PFSK-1 (cell line): ENCODE measurements around the gene NXN.

ENCODE experiments used
- FOXP2 ChIP-seq: optimal IDR thresholded peaks from 2 replicates; pipeline ENCODE3; 2011; ENCODE audit warnings: borderline replicate concordance, control low read depth, inconsistent platforms; ENCODE audit not compliant: insufficient read depth; ENCODE audit errors: extremely low read length, extremely low read depth
- POLR2AphosphoS5 ChIP-seq: IDR thresholded peaks from 2 replicates; pipeline ENCODE4 v1.6.1; 2012; ENCODE audit warnings: low read depth, mild to moderate bottlenecking, control low read depth, low read length, moderate library complexity
- SIN3A ChIP-seq: IDR thresholded peaks from 2 replicates; pipeline ENCODE4 v1.6.1; 2012; ENCODE audit warnings: mild to moderate bottlenecking, low read length, moderate library complexity, borderline replicate concordance; ENCODE audit not compliant: insufficient read depth
- TAF1 ChIP-seq: IDR thresholded peaks from 2 replicates; pipeline ENCODE4 v1.6.1; 2012; ENCODE audit warnings: low read length, control low read depth, borderline replicate concordance; ENCODE audit not compliant: insufficient read depth
- TF ChIP-seq, protein P1 (sequence below), 2 experiments: IDR thresholded peaks; 2 replicates each; pipeline versions ENCODE4 v1.6.1 to v1.8.0; 2011 to 2012; ENCODE audit warnings: low read depth in 2 of 2, low read length in 2 of 2, control low read depth in 1 of 2, inconsistent platforms in 1 of 2, mild to moderate bottlenecking in 1 of 2, moderate library complexity in 1 of 2; ENCODE audit not compliant: insufficient read depth in 1 of 2

Gene NXN

DNA sequence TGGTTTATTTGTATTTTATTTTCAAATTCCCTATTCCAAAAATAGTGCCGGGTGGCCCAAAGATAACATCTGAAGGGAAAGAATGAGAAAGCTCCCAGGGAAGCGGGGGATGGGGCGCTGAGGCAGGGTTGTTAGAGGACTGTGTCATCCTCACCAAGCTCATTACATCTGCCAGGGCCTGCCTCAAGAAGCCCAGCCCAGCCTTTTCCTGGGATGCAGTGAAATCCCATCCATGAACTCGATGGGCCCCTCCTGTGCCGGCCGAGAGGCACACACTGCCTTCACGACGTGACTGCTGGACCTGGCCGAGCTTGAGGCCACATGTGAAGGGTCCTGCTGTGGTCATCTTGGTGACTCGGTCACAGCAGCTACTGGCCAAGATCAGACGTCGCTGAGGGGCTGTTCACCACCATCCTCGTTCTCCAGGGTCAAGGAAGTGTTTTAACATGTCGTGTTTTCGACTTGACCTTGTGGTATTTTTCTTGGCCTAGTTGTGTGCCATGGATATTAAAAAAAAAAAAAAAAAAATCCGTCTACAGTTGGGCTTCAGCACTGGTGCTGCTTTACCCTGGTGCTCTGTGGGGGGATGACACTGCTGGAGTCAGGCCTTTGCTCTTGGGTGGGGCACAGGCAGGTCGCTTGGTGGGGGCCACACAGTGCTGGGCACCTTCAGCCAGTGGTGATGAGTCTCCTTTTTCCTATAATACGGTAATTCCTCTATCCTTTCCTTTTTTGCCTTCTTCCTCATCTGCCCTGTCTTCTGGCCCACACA is 22.2 kb upstream of the NXN start:
- TF ChIP-seq FOXP2 (no peak), TAF1 (peak; percentile 33; the same call in 1 of the 2 replicates), POLR2AphosphoS5 (no peak)
- TF ChIP-seq, protein P1, sequence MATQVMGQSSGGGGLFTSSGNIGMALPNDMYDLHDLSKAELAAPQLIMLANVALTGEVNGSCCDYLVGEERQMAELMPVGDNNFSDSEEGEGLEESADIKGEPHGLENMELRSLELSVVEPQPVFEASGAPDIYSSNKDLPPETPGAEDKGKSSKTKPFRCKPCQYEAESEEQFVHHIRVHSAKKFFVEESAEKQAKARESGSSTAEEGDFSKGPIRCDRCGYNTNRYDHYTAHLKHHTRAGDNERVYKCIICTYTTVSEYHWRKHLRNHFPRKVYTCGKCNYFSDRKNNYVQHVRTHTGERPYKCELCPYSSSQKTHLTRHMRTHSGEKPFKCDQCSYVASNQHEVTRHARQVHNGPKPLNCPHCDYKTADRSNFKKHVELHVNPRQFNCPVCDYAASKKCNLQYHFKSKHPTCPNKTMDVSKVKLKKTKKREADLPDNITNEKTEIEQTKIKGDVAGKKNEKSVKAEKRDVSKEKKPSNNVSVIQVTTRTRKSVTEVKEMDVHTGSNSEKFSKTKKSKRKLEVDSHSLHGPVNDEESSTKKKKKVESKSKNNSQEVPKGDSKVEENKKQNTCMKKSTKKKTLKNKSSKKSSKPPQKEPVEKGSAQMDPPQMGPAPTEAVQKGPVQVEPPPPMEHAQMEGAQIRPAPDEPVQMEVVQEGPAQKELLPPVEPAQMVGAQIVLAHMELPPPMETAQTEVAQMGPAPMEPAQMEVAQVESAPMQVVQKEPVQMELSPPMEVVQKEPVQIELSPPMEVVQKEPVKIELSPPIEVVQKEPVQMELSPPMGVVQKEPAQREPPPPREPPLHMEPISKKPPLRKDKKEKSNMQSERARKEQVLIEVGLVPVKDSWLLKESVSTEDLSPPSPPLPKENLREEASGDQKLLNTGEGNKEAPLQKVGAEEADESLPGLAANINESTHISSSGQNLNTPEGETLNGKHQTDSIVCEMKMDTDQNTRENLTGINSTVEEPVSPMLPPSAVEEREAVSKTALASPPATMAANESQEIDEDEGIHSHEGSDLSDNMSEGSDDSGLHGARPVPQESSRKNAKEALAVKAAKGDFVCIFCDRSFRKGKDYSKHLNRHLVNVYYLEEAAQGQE (IDR thresholded peaks at IDR 0.05; ENCODE audit: insufficient read depth in 1 of 2, low read depth in 2 of 2, low read length in 2 of 2): no peak

DNA sequence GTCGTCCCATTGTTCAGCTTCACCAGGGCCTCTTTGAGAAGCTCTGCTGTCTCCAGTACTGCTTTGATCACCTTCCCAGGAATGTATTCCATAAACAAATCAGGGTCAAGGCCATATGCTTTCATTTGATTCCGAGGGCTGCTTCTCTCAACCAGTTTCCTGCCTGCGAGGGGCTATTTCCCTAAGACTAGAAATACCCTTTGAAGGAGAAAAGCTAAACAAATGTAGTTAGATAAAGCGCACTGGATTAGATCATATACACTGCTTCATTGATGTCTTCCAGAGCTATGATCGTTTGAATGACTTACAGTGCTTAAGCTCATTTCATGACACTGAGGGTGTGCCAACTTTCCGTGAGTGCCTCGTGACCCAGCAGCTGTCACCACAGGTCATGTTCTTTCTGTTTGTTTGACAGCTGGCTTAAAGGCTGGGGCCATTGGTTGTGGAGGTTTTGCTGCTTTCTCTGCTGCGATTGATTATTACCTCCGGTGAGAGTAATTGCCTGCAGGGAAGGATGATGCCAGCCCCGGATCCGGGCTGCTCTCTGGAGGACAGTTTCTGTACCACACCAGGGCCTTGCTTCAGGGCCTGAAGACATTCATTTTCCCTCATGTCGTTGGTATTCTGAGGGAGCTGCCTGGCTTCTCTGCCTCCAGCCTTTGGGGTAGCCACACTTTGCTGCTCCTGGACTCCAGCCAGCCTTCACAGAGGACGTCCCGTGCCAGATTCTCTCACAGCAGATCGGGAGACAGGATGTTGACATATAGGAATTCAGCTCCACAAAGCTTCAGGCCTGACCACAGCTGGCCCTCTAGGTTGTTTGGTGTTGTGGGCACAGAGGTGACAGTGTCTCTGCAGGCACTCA is 21.3 kb upstream of the NXN start:
- TF ChIP-seq FOXP2 (peak; percentile 56), SIN3A (peak; percentile 17; the same call in 1 of the 2 replicates)
- TF ChIP-seq, protein P1 (IDR thresholded peaks at IDR 0.05; ENCODE audit: insufficient read depth in 1 of 2, low read depth in 2 of 2, low read length in 2 of 2): no peak

DNA sequence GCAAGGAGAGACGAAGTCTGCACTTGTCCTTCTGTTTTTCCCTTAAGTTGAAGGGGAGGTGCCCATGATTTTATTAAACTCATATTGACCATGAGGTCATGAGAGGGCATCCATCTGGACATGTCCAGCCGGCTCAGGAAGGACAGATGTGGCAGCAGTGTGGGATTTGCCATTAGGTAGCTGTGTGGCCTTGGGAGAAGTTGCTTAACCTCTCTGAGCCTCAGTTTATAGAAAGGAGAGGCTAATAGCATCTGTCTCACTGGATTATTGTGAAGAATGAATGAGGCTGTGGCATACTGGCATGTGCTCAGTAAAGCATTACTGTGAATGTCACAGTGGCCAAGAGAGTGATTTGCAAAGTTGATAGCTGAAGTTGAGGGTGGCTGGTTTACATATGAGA is 18.5 kb upstream of the NXN start:
- no peak for TF ChIP-seq POLR2AphosphoS5
- no peak for TF ChIP-seq SIN3A
- TF ChIP-seq FOXP2: no peak
- TF ChIP-seq, protein P1 (IDR thresholded peaks at IDR 0.05; ENCODE audit: insufficient read depth in 1 of 2, low read depth in 2 of 2, low read length in 2 of 2): no peak
- TF ChIP-seq TAF1: no peak

DNA sequence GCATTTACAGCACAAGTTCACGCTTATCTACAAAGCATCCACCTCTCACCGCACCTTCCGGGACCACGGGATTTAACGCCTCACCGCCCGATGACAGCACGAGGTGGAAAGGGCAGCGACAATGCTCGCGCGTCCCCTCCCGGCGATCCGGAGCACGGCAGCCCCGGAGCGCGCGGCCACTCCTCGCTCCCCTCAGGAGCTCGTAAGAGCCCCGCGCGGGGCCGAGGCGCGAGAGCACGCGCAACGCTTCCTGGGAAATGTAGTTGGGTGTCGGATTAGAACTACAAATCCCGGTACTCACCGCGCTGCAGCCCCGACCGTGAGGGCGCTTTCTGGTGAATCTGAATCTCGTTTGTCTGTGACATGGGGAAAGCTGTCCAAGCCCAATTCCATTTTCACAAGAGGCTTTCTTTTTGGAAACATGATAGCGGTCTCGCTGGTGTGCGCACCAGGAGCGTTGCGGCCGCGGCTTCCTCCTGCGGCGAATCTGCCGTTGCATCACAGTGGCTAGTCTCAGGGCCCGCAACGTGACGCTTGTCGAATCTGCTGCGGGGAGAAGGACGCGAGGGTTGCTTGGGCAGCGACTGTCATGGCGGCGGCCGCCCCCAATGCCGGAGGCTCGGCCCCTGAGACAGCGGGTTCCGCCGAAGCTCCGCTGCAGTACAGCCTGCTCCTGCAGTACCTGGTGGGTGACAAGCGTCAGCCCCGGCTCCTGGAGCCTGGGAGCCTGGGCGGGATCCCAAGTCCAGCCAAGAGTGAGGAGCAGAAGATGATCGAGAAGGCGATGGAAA is 17.2 kb upstream of the NXN start, which contains the start of gene TIMM22:
TIMM22 (plus strand) TSS at position 576 of the 791 bp plus-strand sequence; CDS start at position 590, 14 bp downstream.
- TF ChIP-seq, protein P1 (IDR thresholded peaks at IDR 0.05; ENCODE audit: insufficient read depth in 1 of 2, low read depth in 2 of 2, low read length in 2 of 2): peak; percentile 57 to 62; a peak in 2 of 4 replicates
- peak; percentile 91 for TF ChIP-seq POLR2AphosphoS5
- peak; percentile 83; the same call in 1 of the 2 replicates for TF ChIP-seq SIN3A
- peak; percentile 93 for TF ChIP-seq FOXP2
- peak; percentile 98 for TF ChIP-seq TAF1
